ENCODE data around the gene RAX.

RAX gene

GRCh38 chr18:59272891-59273758, at the start of gene RAX:
RAX (minus strand) TSS chr18:59273454; CDS start chr18:59273206, 248 bp downstream.
- no peak for FAIRE-seq
- DNase-seq (ENCODE audit: insufficient read length, low spot score): no peak

GRCh38 chr18:59318460-59319050, 45.3 kb upstream of the RAX start, which contains the start of gene CPLX4:
CPLX4 (minus strand) TSS chr18:59318649; CDS start chr18:59318462, 187 bp downstream.
- FAIRE-seq (no peak), DNase-seq (ENCODE audit: insufficient read length, low spot score) (no peak)

GRCh38 chr18:59311631-59312030, 38.4 kb upstream of the RAX start:
- FAIRE-seq: peak; percentile 42
- DNase-seq (ENCODE audit: insufficient read length, low spot score): no peak

- DNase-seq (ENCODE audit: insufficient read length, low spot score) (no peak), FAIRE-seq (no peak)
Measured at GRCh38 chr18:59308938-59309260, 35.6 kb upstream of the RAX start.

- DNase-seq (ENCODE audit: insufficient read length, low spot score): peak; percentile 75
- peak; percentile 81 for FAIRE-seq
Measured at GRCh38 chr18:59308248-59308937, 35.1 kb upstream of the RAX start.

- no peak for DNase-seq (ENCODE audit: insufficient read length, low spot score)
Measured at GRCh38 chr18:59306640-59307039, 33.4 kb upstream of the RAX start.

GRCh38 chr18:59305295-59305694, 32.0 kb upstream of the RAX start:
- DNase-seq (ENCODE audit: insufficient read length, low spot score): no peak
- no peak for FAIRE-seq

More at GRCh38 chr18:59306640-59307039, 33.4 kb upstream of the RAX start:
- no peak for FAIRE-seq

- FAIRE-seq (no peak), DNase-seq (ENCODE audit: insufficient read length, low spot score) (no peak)
Measured at GRCh38 chr18:59303656-59304195, 30.5 kb upstream of the RAX start.

- no peak for DNase-seq (ENCODE audit: insufficient read length, low spot score)
- no peak for FAIRE-seq
Measured at GRCh38 chr18:59303006-59303405, 29.8 kb upstream of the RAX start.

GRCh38 chr18:59301929-59302328, 28.7 kb upstream of the RAX start:
- FAIRE-seq (no peak), DNase-seq (ENCODE audit: insufficient read length, low spot score) (no peak)

GRCh38 chr18:59300676-59301285, 27.5 kb upstream of the RAX start:
- DNase-seq (ENCODE audit: insufficient read length, low spot score): no peak

GRCh38 chr18:59298871-59299270, 25.6 kb upstream of the RAX start:
- no peak for FAIRE-seq
- no peak for DNase-seq (ENCODE audit: insufficient read length, low spot score)

More at GRCh38 chr18:59300676-59301285, 27.5 kb upstream of the RAX start:
- no peak for FAIRE-seq

GRCh38 chr18:59293317-59293716, 20.1 kb upstream of the RAX start:
- FAIRE-seq: no peak
- DNase-seq (ENCODE audit: insufficient read length, low spot score): no peak

- DNase-seq (ENCODE audit: insufficient read length, low spot score) (no peak), FAIRE-seq (no peak)
Measured at GRCh38 chr18:59286341-59286740, 13.1 kb upstream of the RAX start.

GRCh38 chr18:59282341-59282740, 9.1 kb upstream of the RAX start:
- no peak for FAIRE-seq

GRCh38 chr18:59279722-59280121, 6.5 kb upstream of the RAX start:
- FAIRE-seq: no peak
- DNase-seq (ENCODE audit: insufficient read length, low spot score): no peak

More at GRCh38 chr18:59282341-59282740, 9.1 kb upstream of the RAX start:
- no peak for DNase-seq (ENCODE audit: insufficient read length, low spot score)

GRCh38 chr18:59279193-59279592, 5.9 kb upstream of the RAX start:
- DNase-seq (ENCODE audit: insufficient read length, low spot score): no peak
- FAIRE-seq: no peak

- DNase-seq (ENCODE audit: insufficient read length, low spot score) (no peak), FAIRE-seq (no peak)
Measured at GRCh38 chr18:59278793-59279192, 5.5 kb upstream of the RAX start.

GRCh38 chr18:59276047-59276446, 2.8 kb upstream of the RAX start:
- DNase-seq (ENCODE audit: insufficient read length, low spot score) (no peak), FAIRE-seq (no peak)

GRCh38 chr18:59275406-59275949, 2.2 kb upstream of the RAX start:
- FAIRE-seq: no peak
- no peak for DNase-seq (ENCODE audit: insufficient read length, low spot score)

Measured in HTR-8/SVneo (cell line).